Loucy (cell line): ENCODE results near the gene TNFSF15.

Experiments used
- H2AFZ ChIP-seq: fragments of 200-600 bp; sonication (generic); 2 replicates; pipeline ENCODE4 v1.6.0; 2016; ENCODE audit warnings: antibody characterized with exemption, mild to moderate bottlenecking, low read length, moderate library complexity
- H3F3A ChIP-seq: fragments of 200-600 bp; 2 replicates; pipeline ENCODE4 v1.6.0; 2016; ENCODE audit warnings: antibody characterized with exemption, low read depth, mild to moderate bottlenecking
- H3K27me3 ChIP-seq: fragments of 200-600 bp; sonication (generic); 2 replicates; pipeline ENCODE4 v1.6.1; 2014; ENCODE audit warnings: low read length, mild to moderate bottlenecking; ENCODE audit not compliant: insufficient read depth, poor library complexity, severe bottlenecking
- H3K36me3 ChIP-seq: fragments of 200-600 bp; sonication (generic); 2 replicates; pipeline ENCODE4 v1.6.1; 2016; ENCODE audit warnings: low read length; ENCODE audit not compliant: insufficient read depth
- H3K4me1 ChIP-seq: fragments of 200-600 bp; sonication (generic); 2 replicates; pipeline ENCODE4 v1.5.1; 2014; ENCODE audit warnings: low read length, mild to moderate bottlenecking; ENCODE audit not compliant: insufficient read depth, poor library complexity, severe bottlenecking
- H3K4me2 ChIP-seq: fragments of 200-600 bp; sonication (generic); 2 replicates; pipeline ENCODE4 v1.6.0; 2014; ENCODE audit warnings: antibody characterized with exemption, low read length, low read depth, mild to moderate bottlenecking; ENCODE audit not compliant: poor library complexity, severe bottlenecking
- H3K4me3 ChIP-seq: fragments of 200-600 bp; sonication (generic); 2 replicates; pipeline ENCODE4 v1.5.1; 2014; ENCODE audit warnings: low read length, mild to moderate bottlenecking, mixed read lengths; ENCODE audit not compliant: poor library complexity, severe bottlenecking
- H3K79me2 ChIP-seq: fragments of 200-600 bp; sonication (generic); 2 replicates; pipeline ENCODE4 v1.6.1; 2014; ENCODE audit warnings: low read length; ENCODE audit not compliant: insufficient read depth
- H3K9ac ChIP-seq: fragments of 200-600 bp; sonication (generic); 2 replicates; pipeline ENCODE4 v1.6.0; 2014; ENCODE audit warnings: mild to moderate bottlenecking, low read depth, low read length, moderate library complexity; ENCODE audit not compliant: poor library complexity, severe bottlenecking
- H3K9me2 ChIP-seq: fragments of 200-600 bp; sonication (generic); replicated peaks from 2 replicates; pipeline ENCODE4 v1.6.1; 2016; ENCODE audit warnings: low read depth, low read length, mixed read lengths
- H3K9me3 ChIP-seq: fragments of 200-600 bp; sonication (generic); 2 replicates; pipeline ENCODE4 v1.6.1; 2014; ENCODE audit warnings: mild to moderate bottlenecking, antibody characterized with exemption, low read length, low read depth; ENCODE audit not compliant: insufficient read depth
- H4K20me1 ChIP-seq: fragments of 200-600 bp; sonication (generic); 2 replicates; pipeline ENCODE4 v1.6.0; 2014; ENCODE audit warnings: antibody characterized with exemption, low read length, mild to moderate bottlenecking; ENCODE audit not compliant: insufficient read depth, poor library complexity, severe bottlenecking
- EZH2phosphoT487 ChIP-seq: fragments of 200-600 bp; IDR thresholded peaks from 2 replicates; pipeline ENCODE4 v1.6.1; 2018; ENCODE audit warnings: antibody characterized with exemption, mild to moderate bottlenecking, moderate library complexity, borderline replicate concordance
- TF ChIP-seq, protein P1 (sequence below): fragments of 200-600 bp; sonication (generic); conservative IDR thresholded peaks from 2 replicates; pipeline ENCODE4 v1.5.1; 2014; ENCODE audit warnings: mild to moderate bottlenecking, antibody characterized with exemption, low read length

Gene TNFSF15

GRCh38 chr9:114792396-114792795, 13.4 kb downstream of the TNFSF15 start:
- Histone ChIP-seq H3K27me3 (no peaks in the 10 kb centered on the region), H2AFZ (no peak overlapping the region), H3K4me2 (no peak overlapping the region), H3K4me3 (no peak overlapping the region), H3K9me3 (no peaks in the 10 kb centered on the region), H3K9ac (no peak overlapping the region), H4K20me1 (no peaks in the 10 kb centered on the region), H3K79me2 (no peaks in the 10 kb centered on the region), H3F3A (no peaks in the 10 kb centered on the region), H3K36me3 (no peaks in the 10 kb centered on the region), H3K4me1 (no peaks in the 10 kb centered on the region), H3K9me2 (no peaks in the 10 kb centered on the region)
- TF ChIP-seq, protein P1, sequence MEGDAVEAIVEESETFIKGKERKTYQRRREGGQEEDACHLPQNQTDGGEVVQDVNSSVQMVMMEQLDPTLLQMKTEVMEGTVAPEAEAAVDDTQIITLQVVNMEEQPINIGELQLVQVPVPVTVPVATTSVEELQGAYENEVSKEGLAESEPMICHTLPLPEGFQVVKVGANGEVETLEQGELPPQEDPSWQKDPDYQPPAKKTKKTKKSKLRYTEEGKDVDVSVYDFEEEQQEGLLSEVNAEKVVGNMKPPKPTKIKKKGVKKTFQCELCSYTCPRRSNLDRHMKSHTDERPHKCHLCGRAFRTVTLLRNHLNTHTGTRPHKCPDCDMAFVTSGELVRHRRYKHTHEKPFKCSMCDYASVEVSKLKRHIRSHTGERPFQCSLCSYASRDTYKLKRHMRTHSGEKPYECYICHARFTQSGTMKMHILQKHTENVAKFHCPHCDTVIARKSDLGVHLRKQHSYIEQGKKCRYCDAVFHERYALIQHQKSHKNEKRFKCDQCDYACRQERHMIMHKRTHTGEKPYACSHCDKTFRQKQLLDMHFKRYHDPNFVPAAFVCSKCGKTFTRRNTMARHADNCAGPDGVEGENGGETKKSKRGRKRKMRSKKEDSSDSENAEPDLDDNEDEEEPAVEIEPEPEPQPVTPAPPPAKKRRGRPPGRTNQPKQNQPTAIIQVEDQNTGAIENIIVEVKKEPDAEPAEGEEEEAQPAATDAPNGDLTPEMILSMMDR, result no peak
- TF ChIP-seq EZH2phosphoT487, result no peak

GRCh38 chr9:114791736-114792135, 14.1 kb downstream of the TNFSF15 start:
- Histone ChIP-seq H3F3A (no peaks in the 10 kb centered on the region), H2AFZ (no peak overlapping the region), H3K36me3 (no peaks in the 10 kb centered on the region), H3K9me3 (no peaks in the 10 kb centered on the region), H3K9ac (no peak overlapping the region), H3K27me3 (no peaks in the 10 kb centered on the region), H3K4me1 (no peaks in the 10 kb centered on the region), H3K9me2 (no peaks in the 10 kb centered on the region), H3K4me3 (no peak overlapping the region), H4K20me1 (no peaks in the 10 kb centered on the region), H3K4me2 (no peak overlapping the region), H3K79me2 (no peaks in the 10 kb centered on the region)
- TF ChIP-seq, protein P1, result no peak
- no peak for TF ChIP-seq EZH2phosphoT487

DNA sequence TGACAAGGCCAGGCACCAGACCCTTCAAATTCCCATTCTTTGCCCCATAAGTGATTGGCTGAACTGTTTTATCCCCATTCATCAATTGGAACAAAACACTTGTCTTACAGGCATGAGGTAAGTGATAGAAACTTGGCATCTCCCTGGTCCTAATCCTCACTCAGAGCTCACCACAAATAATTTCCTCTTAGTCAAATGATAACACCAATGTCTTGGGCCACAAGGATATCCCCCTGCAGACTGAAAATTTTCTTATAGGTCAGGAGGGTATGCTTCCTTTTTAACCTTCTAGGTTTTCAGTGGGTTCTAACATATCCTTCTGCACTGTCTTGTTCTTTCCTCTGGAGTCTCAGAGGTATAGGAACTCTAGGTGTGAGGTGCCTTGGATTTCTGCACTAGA, 14.5 kb downstream of the TNFSF15 start:
- Histone ChIP-seq H3K79me2 (no peaks in the 10 kb centered on the region), H3K9ac (no peak overlapping the region), H3K36me3 (no peaks in the 10 kb centered on the region), H3K9me2 (no peaks in the 10 kb centered on the region), H3F3A (no peaks in the 10 kb centered on the region), H3K4me2 (no peak overlapping the region), H3K9me3 (no peaks in the 10 kb centered on the region), H3K4me3 (no peak overlapping the region), H4K20me1 (no peaks in the 10 kb centered on the region), H2AFZ (no peak overlapping the region), H3K4me1 (no peaks in the 10 kb centered on the region), H3K27me3 (no peaks in the 10 kb centered on the region)
- TF ChIP-seq, protein P1, result no peak
- no peak for TF ChIP-seq EZH2phosphoT487
